Liver (tissue), 9 donors: ENCODE data around the gene TRIM71. TPM values are rescaled to one million over a fixed set of nuclear protein-coding genes. Genes with fewer than 3 reads are reported as not detected.

ENCODE experiments used
- DNase-seq: peaks from one replicate; pipeline ENCODE4 v3.0.0-alpha.2; 2017; ENCODE audit warnings: low spot score
- H3K27ac ChIP-seq, 2 donors: one replicate each; pipeline ENCODE4 v1.7.0; 2013; ENCODE audit warnings: inconsistent platforms in 2 of 2, low read length in 2 of 2, control low read depth in 1 of 2, low read depth in 1 of 2, mild to moderate bottlenecking in 1 of 2
- H3K27me3 ChIP-seq, 4 donors: one replicate each; pipeline versions ENCODE4 v1.6.1 to v1.7.0; 2013; ENCODE audit warnings: low read length in 3 of 4, inconsistent platforms in 1 of 4, mild to moderate bottlenecking in 1 of 4, moderate library complexity in 1 of 4; ENCODE audit not compliant: control insufficient read depth in 4 of 4, insufficient read depth in 4 of 4
- H3K36me3 ChIP-seq, 4 donors: one replicate each; pipeline versions ENCODE4 v1.6.1 to v1.7.0; 2013; ENCODE audit warnings: low read length in 3 of 4, mild to moderate bottlenecking in 3 of 4, low read depth in 1 of 4, moderate library complexity in 1 of 4; ENCODE audit not compliant: control insufficient read depth in 4 of 4, insufficient read depth in 3 of 4
- H3K4me1 ChIP-seq, 4 donors: one replicate each; pipeline versions ENCODE4 v1.6.1 to v1.7.0; 2013; ENCODE audit warnings: low read length in 3 of 4, mild to moderate bottlenecking in 3 of 4, moderate library complexity in 1 of 4; ENCODE audit not compliant: control insufficient read depth in 4 of 4, insufficient read depth in 4 of 4
- H3K4me3 ChIP-seq, 3 donors: one replicate each; pipeline versions ENCODE4 v1.6.1 to v1.7.0; 2013; ENCODE audit warnings: low read length in 3 of 3, control low read depth in 1 of 3, low read depth in 1 of 3, mild to moderate bottlenecking in 1 of 3
- H3K9ac ChIP-seq, 2 donors: one replicate each; pipeline ENCODE4 v1.7.0; 2013; ENCODE audit warnings: low read length in 2 of 2, mild to moderate bottlenecking in 2 of 2, moderate library complexity in 2 of 2, control low read depth in 1 of 2, low read depth in 1 of 2
- H3K9me3 ChIP-seq, 4 donors: one replicate each; pipeline versions ENCODE4 v1.6.1 to v1.7.0; 2013; ENCODE audit warnings: low read length in 3 of 4; ENCODE audit not compliant: control insufficient read depth in 4 of 4
- CTCF ChIP-seq: fragments of 150-350 bp; IDR thresholded peaks from 2 replicates; pipeline ENCODE4 v1.5.1; 2017; ENCODE audit warnings: improper control_type of control experiment, low read depth, low read length; ENCODE audit not compliant: missing input control
- EGR1 ChIP-seq, 2 donors: IDR thresholded peaks; 2 replicates each; pipeline ENCODE4 v1.6.1; 2016 to 2018; ENCODE audit warnings: antibody characterized with exemption in 2 of 2, low read depth in 2 of 2
- FOXA1 ChIP-seq: IDR thresholded peaks from 2 replicates; pipeline ENCODE4 v1.6.1; 2016; ENCODE audit warnings: antibody characterized with exemption
- FOXA2 ChIP-seq: IDR thresholded peaks from 2 replicates; pipeline ENCODE4 v1.6.1; 2016; ENCODE audit warnings: antibody characterized with exemption
- GABPA ChIP-seq, 2 donors: IDR thresholded peaks in 1 of 2; conservative IDR thresholded peaks in 1 of 2; 2 replicates each; pipeline ENCODE4 v1.6.1; 2016; ENCODE audit warnings: antibody characterized with exemption in 2 of 2, mild to moderate bottlenecking in 1 of 2, moderate library complexity in 1 of 2
- HNF4A ChIP-seq, 2 donors: conservative IDR thresholded peaks; 2 replicates each; pipeline ENCODE4 v1.6.1; 2016; ENCODE audit warnings: antibody characterized with exemption in 2 of 2, mild to moderate bottlenecking in 2 of 2
- HNF4G ChIP-seq: IDR thresholded peaks from 2 replicates; pipeline ENCODE4 v1.6.1; 2016; ENCODE audit warnings: antibody characterized with exemption
- JUND ChIP-seq, 2 donors: IDR thresholded peaks; 2 replicates each; pipeline ENCODE4 v1.6.1; 2016; ENCODE audit warnings: antibody characterized with exemption in 2 of 2
- MAX ChIP-seq: IDR thresholded peaks from 2 replicates; pipeline ENCODE4 v1.6.1; 2016; ENCODE audit warnings: antibody characterized with exemption
- NR2F2 ChIP-seq: IDR thresholded peaks from 2 replicates; pipeline ENCODE4 v1.6.1; 2016; ENCODE audit warnings: antibody characterized with exemption
- RAD21 ChIP-seq, 2 donors: IDR thresholded peaks; 2 replicates each; pipeline ENCODE4 v1.6.1; 2016; ENCODE audit warnings: antibody characterized with exemption in 2 of 2, mild to moderate bottlenecking in 2 of 2
- RXRA ChIP-seq, 2 donors: IDR thresholded peaks; 2 replicates each; pipeline ENCODE4 v1.6.1; 2017 to 2018; ENCODE audit warnings: antibody characterized with exemption in 2 of 2, mild to moderate bottlenecking in 1 of 2
- SP1 ChIP-seq: IDR thresholded peaks from 2 replicates; pipeline ENCODE4 v1.6.1; 2018; ENCODE audit warnings: antibody characterized with exemption, mild to moderate bottlenecking
- TAF1 ChIP-seq: conservative IDR thresholded peaks from 2 replicates; pipeline ENCODE4 v1.6.1; 2016; ENCODE audit warnings: antibody characterized with exemption, mild to moderate bottlenecking
- YY1 ChIP-seq: IDR thresholded peaks from 2 replicates; pipeline ENCODE4 v1.6.1; 2016; ENCODE audit warnings: antibody characterized with exemption, mild to moderate bottlenecking
- WGBS: extraction: QIAGEN DNeasy Blood & Tissue Kit; methylation state at CpG from one replicate; pipeline ENCODE4 v1.1.7; 2013; 5-methylcytosine and 5-hydroxymethylcytosine counted together
- polyA plus RNA-seq, 2 donors: library from polyadenylated mRNA; stranded (reverse) in 1 of 2; unstranded in 1 of 2; fragments of 200-250 nt in 1 of 2; fragments of >200 nt in 1 of 2; fragmentation: Nextera tagmentation in 1 of 2; extraction: Ambion mirVana in 1 of 2; gene quantifications; one replicate each; pipeline versions ENCODE4 v1.2.1 to v1.2.3, GENCODE V29; 2013 to 2015
- total RNA-seq, 2 donors: library from RNA; depleted of rRNA; stranded (reverse); fragments of >200 nt; gene quantifications; one replicate each; pipeline ENCODE4 v1.2.3, GENCODE V29; 2014
- TF ChIP-seq, protein P1 (sequence below): IDR thresholded peaks from 2 replicates; pipeline ENCODE4 v1.6.1; 2016; ENCODE audit warnings: antibody characterized with exemption, mild to moderate bottlenecking
- TF ChIP-seq, protein P2 (sequence below): IDR thresholded peaks from 2 replicates; pipeline ENCODE4 v1.6.1; 2016; ENCODE audit warnings: antibody characterized with exemption
- donor health status: healthy.
- donor health status: healthy.
- donor health status: healthy.
- donor health status: healthy.
- donor health status: healthy.

Gene TRIM71
- total and polyA plus RNA-seq, 4 donors = under 0.01 to 9.1 TPM; not detected in 2

GRCh38 chr3:32886296-32886695 lies 68.5 kb downstream of the TRIM71 start:
- no peaks in the 10 kb centered on the region for H3K36me3 ChIP-seq
- DNase-seq = no peak
- no peak overlapping the region for H3K27ac ChIP-seq
- TF ChIP-seq TAF1 (no peak), RAD21 (IDR thresholded peaks at IDR 0.05) (no peak), EGR1 (IDR thresholded peaks at IDR 0.05; ENCODE audit: low read depth in 2 of 2) (no peak), JUND (IDR thresholded peaks at IDR 0.05) (no peak), GABPA (IDR thresholded peaks at IDR 0.05 in 1 of 2, conservative IDR thresholded peaks at IDR 0.05 in 1 of 2) (no peak), FOXA1 (no peak), CTCF (no peak), FOXA2 (no peak), RXRA (IDR thresholded peaks at IDR 0.05) (no peak), MAX (no peak), HNF4G (no peak)
- TF ChIP-seq, protein P1, sequence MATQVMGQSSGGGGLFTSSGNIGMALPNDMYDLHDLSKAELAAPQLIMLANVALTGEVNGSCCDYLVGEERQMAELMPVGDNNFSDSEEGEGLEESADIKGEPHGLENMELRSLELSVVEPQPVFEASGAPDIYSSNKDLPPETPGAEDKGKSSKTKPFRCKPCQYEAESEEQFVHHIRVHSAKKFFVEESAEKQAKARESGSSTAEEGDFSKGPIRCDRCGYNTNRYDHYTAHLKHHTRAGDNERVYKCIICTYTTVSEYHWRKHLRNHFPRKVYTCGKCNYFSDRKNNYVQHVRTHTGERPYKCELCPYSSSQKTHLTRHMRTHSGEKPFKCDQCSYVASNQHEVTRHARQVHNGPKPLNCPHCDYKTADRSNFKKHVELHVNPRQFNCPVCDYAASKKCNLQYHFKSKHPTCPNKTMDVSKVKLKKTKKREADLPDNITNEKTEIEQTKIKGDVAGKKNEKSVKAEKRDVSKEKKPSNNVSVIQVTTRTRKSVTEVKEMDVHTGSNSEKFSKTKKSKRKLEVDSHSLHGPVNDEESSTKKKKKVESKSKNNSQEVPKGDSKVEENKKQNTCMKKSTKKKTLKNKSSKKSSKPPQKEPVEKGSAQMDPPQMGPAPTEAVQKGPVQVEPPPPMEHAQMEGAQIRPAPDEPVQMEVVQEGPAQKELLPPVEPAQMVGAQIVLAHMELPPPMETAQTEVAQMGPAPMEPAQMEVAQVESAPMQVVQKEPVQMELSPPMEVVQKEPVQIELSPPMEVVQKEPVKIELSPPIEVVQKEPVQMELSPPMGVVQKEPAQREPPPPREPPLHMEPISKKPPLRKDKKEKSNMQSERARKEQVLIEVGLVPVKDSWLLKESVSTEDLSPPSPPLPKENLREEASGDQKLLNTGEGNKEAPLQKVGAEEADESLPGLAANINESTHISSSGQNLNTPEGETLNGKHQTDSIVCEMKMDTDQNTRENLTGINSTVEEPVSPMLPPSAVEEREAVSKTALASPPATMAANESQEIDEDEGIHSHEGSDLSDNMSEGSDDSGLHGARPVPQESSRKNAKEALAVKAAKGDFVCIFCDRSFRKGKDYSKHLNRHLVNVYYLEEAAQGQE = no peak
- TF ChIP-seq, protein P2, sequence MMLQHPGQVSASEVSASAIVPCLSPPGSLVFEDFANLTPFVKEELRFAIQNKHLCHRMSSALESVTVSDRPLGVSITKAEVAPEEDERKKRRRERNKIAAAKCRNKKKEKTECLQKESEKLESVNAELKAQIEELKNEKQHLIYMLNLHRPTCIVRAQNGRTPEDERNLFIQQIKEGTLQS = no peak
- no peaks in the 10 kb centered on the region for H3K27me3 ChIP-seq
- H3K4me3 ChIP-seq = no peak overlapping the region
- no peaks in the 10 kb centered on the region for H3K4me1 ChIP-seq
- no peaks in the 10 kb centered on the region for H3K9me3 ChIP-seq
- H3K9ac ChIP-seq = no peak overlapping the region
- 72% methylated on average over 4 of the region's 4 CpGs for WGBS

DNA sequence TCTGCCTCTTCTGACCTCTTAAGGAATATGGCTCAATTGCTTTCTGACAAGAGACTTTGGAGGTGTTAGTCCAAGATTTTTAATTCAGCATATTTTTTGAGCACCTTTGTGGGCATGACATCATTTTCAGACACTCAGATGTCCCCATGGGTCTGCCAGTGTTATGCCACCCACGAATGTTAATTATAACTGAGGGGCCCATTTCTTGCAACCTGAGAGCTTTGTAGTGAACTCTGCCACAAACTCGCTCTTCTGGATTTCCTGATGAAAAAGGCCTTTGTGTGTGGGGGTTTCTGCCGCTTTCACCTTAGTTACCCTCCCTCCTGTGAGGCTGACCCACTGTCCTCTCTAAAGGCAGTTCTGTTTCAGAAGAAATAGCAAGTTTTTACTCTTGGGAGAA lies 69.1 kb downstream of the TRIM71 start:
- DNase-seq = no peak
- Histone ChIP-seq H3K27me3 (no peaks in the 10 kb centered on the region), H3K9me3 (no peaks in the 10 kb centered on the region), H3K4me3 (no peak overlapping the region), H3K36me3 (no peaks in the 10 kb centered on the region), H3K9ac (no peak overlapping the region), H3K4me1 (no peaks in the 10 kb centered on the region), H3K27ac (no peak overlapping the region)
- no peak for TF ChIP-seq NR2F2
- no peak for TF ChIP-seq CTCF
- TF ChIP-seq MAX = no peak
- TF ChIP-seq, protein P1 = no peak
- TF ChIP-seq FOXA1 = no peak
- no peak for TF ChIP-seq SP1
- no peak for TF ChIP-seq RXRA (IDR thresholded peaks at IDR 0.05)
- no peak for TF ChIP-seq HNF4A (conservative IDR thresholded peaks at IDR 0.05)
- no peak for TF ChIP-seq HNF4G
- TF ChIP-seq EGR1 (IDR thresholded peaks at IDR 0.05; ENCODE audit: low read depth in 2 of 2) = no peak
- no peak for TF ChIP-seq FOXA2
- TF ChIP-seq YY1 = no peak
- TF ChIP-seq TAF1 = no peak
- TF ChIP-seq, protein P2 = no peak
- TF ChIP-seq JUND (IDR thresholded peaks at IDR 0.05) = no peak
- no peak for TF ChIP-seq GABPA (IDR thresholded peaks at IDR 0.05 in 1 of 2, conservative IDR thresholded peaks at IDR 0.05 in 1 of 2)
- 83% methylated on average over 3 of the region's 3 CpGs for WGBS
